ENCODE data around the gene ZGPAT. TPM values are rescaled to one million over a fixed set of nuclear protein-coding genes. Genes with fewer than 3 reads are reported as not detected.

ZGPAT gene
- total and polyA plus RNA-seq, 9 donors, result 1.7 to 26.4 (median 18.9) TPM

- no peaks in the 10 kb centered on the region for H3K9me3 ChIP-seq
- peak overlapping the region in 1 of 2 donors; percentile 12 for H3K27ac ChIP-seq
- no peaks in the 10 kb centered on the region for H3K27me3 ChIP-seq
- intact Hi-C loops (cut with DNase I), result no loop called here
- peak in 2 of 5 donors; percentile 49 to 57 for DNase-seq
- WGBS, 3 donors, result 49 to 56% (median 50%) methylated on average over 12 to 13 of the region's 13 CpGs
- no peak overlapping the region for H3K4me3 ChIP-seq
- no peaks in the 10 kb centered on the region for H3K4me1 ChIP-seq (ENCODE audit: insufficient read depth)
- TF ChIP-seq EP300 (IDR thresholded peaks at IDR 0.05) (no peak), POLR2A (IDR thresholded peaks at IDR 0.05) (no peak), CTCF (IDR thresholded peaks at IDR 0.05) (no peak)
- H3K36me3 ChIP-seq, result no peaks in the 10 kb centered on the region
These were observed 39.8 kb downstream of the ZGPAT start for GRCh38 chr20:63747622-63748069.

- 54 to 57% (median 56%) methylated on average over 14 to 20 of the region's 20 CpGs for WGBS, 3 donors
- DNase-seq, result peak in 1 of 5 donors; percentile 44
- TF ChIP-seq CTCF (IDR thresholded peaks at IDR 0.05) (no peak), POLR2A (IDR thresholded peaks at IDR 0.05) (no peak), EP300 (IDR thresholded peaks at IDR 0.05) (no peak)
- intact Hi-C loops (cut with DNase I), result no loop called here
- Histone ChIP-seq H3K9me3 (no peaks in the 10 kb centered on the region), H3K4me1 (ENCODE audit: insufficient read depth) (no peaks in the 10 kb centered on the region), H3K27me3 (no peaks in the 10 kb centered on the region), H3K4me3 (no peak overlapping the region), H3K36me3 (no peaks in the 10 kb centered on the region), H3K27ac (peak overlapping the region in 1 of 2 donors; percentile 12)
These were observed 40.5 kb downstream of the ZGPAT start for GRCh38 chr20:63748070-63748933.

GRCh38 chr20:63748934-63749270 lies 41.1 kb downstream of the ZGPAT start:
- Histone ChIP-seq H3K4me1 (ENCODE audit: insufficient read depth) (no peaks in the 10 kb centered on the region), H3K27ac (no peak overlapping the region), H3K9me3 (no peaks in the 10 kb centered on the region), H3K36me3 (no peaks in the 10 kb centered on the region), H3K27me3 (no peaks in the 10 kb centered on the region), H3K4me3 (no peak overlapping the region)
- no peak for DNase-seq
- intact Hi-C loops (cut with DNase I), result no loop called here
- WGBS, 3 donors, result 85 to 87% (median 85%) methylated on average over 11 of the region's 11 CpGs
- TF ChIP-seq CTCF (IDR thresholded peaks at IDR 0.05), result no peak
- TF ChIP-seq POLR2A (IDR thresholded peaks at IDR 0.05), result no peak
- no peak for TF ChIP-seq EP300 (IDR thresholded peaks at IDR 0.05)

GRCh38 chr20:63749597-63750508 lies 42.0 kb downstream of the ZGPAT start:
- H3K9me3 ChIP-seq, result no peaks in the 10 kb centered on the region
- no peak overlapping the region for H3K4me3 ChIP-seq
- no peak overlapping the region for H3K27ac ChIP-seq
- no peaks in the 10 kb centered on the region for H3K4me1 ChIP-seq (ENCODE audit: insufficient read depth)
- intact Hi-C loops (cut with DNase I), result no loop called here
- DNase-seq, result peak in 1 of 5 donors; percentile 53
- TF ChIP-seq POLR2A (IDR thresholded peaks at IDR 0.05) (no peak), EP300 (IDR thresholded peaks at IDR 0.05) (no peak), CTCF (IDR thresholded peaks at IDR 0.05) (no peak)
- no peaks in the 10 kb centered on the region for H3K36me3 ChIP-seq
- WGBS, 3 donors, result 92% methylated on average over 16 of the region's 16 CpGs
- H3K27me3 ChIP-seq, result no peaks in the 10 kb centered on the region

All from ovary (tissue), 9 donors.